DND-41 (cell line): ENCODE results near the gene SMARCA2.
"Not testable (repeated sequence)": the region's sequence is repeated elsewhere in the genome, so short reads cannot be mapped to it uniquely, and the experiment has no call there.

Experiments used
- ATAC-seq: fragments of 200-7000 bp; cut with Tn5 transposase; 3 replicates; pipeline ENCODE4 v1.9.1; 2021; ENCODE audit warnings: low read depth; ENCODE audit not compliant: insufficient read depth
- DNase-seq: peaks from one replicate; pipeline ENCODE4 v3.0.0-alpha.2; 2020
- H2AFZ ChIP-seq: 2 replicates; pipeline ENCODE4 v1.6.0; 2012; ENCODE audit warnings: low read depth, low read length
- H3K27ac ChIP-seq: 2 replicates; pipeline ENCODE4 v1.5.1; 2012; ENCODE audit warnings: low read length, inconsistent platforms
- H3K27me3 ChIP-seq: fragments of 200-600 bp; sonication (generic); 2 replicates; pipeline ENCODE4 v1.6.0; 2012; ENCODE audit warnings: low read length, mild to moderate bottlenecking, inconsistent platforms; ENCODE audit not compliant: insufficient read depth, poor library complexity
- H3K36me3 ChIP-seq: 2 replicates; pipeline ENCODE4 v1.5.1; 2012; ENCODE audit warnings: low read length, inconsistent platforms; ENCODE audit not compliant: insufficient read depth
- H3K4me1 ChIP-seq: 2 replicates; pipeline ENCODE4 v1.5.1; 2012; ENCODE audit warnings: mild to moderate bottlenecking, low read length; ENCODE audit not compliant: insufficient read depth
- H3K4me2 ChIP-seq: 2 replicates; pipeline ENCODE4 v1.6.0; 2012; ENCODE audit warnings: mild to moderate bottlenecking, moderate library complexity, low read length, inconsistent platforms; ENCODE audit not compliant: insufficient read depth
- H3K4me3 ChIP-seq, 2 experiments: fragments of 200-600 bp in 1 of 2; shearing (Covaris generic) in 1 of 2; 2 replicates each; pipeline ENCODE4 v1.5.1; 2012 to 2016; ENCODE audit warnings: inconsistent platforms in 2 of 2, low read length in 2 of 2, mild to moderate bottlenecking in 2 of 2, low read depth in 1 of 2, moderate library complexity in 1 of 2
- H3K79me2 ChIP-seq: 2 replicates; pipeline ENCODE4 v1.6.0; 2012; ENCODE audit warnings: low read length, inconsistent platforms; ENCODE audit not compliant: insufficient read depth
- H3K9ac ChIP-seq: 2 replicates; pipeline ENCODE4 v1.6.0; 2012; ENCODE audit warnings: low read depth, mild to moderate bottlenecking, inconsistent platforms, low read length, moderate library complexity
- H3K9me3 ChIP-seq: 2 replicates; pipeline ENCODE4 v1.5.1; 2012; ENCODE audit warnings: low read length, moderate library complexity, mild to moderate bottlenecking, inconsistent platforms; ENCODE audit not compliant: insufficient read depth, severe bottlenecking
- H4K20me1 ChIP-seq: 2 replicates; pipeline ENCODE4 v1.6.0; 2012; ENCODE audit warnings: low read length; ENCODE audit not compliant: insufficient read depth
- EZH2 ChIP-seq: IDR thresholded peaks from 3 replicates; pipeline ENCODE4 v1.6.1; 2012; ENCODE audit warnings: borderline replicate concordance, low read depth, mild to moderate bottlenecking, moderate library complexity, low read length, inconsistent platforms; ENCODE audit not compliant: severe bottlenecking
- TF ChIP-seq, protein P1 (sequence below): IDR thresholded peaks from 2 replicates; pipeline ENCODE4 v1.5.1; 2012; ENCODE audit warnings: borderline replicate concordance, low read length, moderate library complexity, mild to moderate bottlenecking; ENCODE audit not compliant: poor library complexity, severe bottlenecking; ENCODE audit errors: extremely low read depth

SMARCA2 gene

DNA sequence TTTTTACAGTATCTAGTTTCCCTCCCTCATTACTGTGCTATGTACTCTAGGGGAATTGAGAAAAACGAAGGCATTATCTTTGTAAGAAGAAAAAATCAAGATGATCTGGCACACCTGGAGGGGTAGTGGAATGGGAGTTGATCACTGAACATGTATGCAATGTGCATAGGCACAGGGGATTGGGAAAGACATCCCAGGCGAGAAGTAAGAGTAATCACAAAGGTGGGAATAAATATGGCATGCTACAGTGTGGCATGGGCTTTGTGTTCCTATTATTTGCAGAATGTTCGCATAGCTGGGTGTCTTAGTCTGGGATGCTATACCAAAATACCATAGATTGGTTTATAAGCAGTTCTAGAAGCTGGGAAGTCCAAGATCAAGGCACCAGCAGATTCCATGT is 130.6 kb downstream of the SMARCA2 start:
- ATAC-seq = no peak
- TF ChIP-seq EZH2 = no peak
- TF ChIP-seq, protein P1, sequence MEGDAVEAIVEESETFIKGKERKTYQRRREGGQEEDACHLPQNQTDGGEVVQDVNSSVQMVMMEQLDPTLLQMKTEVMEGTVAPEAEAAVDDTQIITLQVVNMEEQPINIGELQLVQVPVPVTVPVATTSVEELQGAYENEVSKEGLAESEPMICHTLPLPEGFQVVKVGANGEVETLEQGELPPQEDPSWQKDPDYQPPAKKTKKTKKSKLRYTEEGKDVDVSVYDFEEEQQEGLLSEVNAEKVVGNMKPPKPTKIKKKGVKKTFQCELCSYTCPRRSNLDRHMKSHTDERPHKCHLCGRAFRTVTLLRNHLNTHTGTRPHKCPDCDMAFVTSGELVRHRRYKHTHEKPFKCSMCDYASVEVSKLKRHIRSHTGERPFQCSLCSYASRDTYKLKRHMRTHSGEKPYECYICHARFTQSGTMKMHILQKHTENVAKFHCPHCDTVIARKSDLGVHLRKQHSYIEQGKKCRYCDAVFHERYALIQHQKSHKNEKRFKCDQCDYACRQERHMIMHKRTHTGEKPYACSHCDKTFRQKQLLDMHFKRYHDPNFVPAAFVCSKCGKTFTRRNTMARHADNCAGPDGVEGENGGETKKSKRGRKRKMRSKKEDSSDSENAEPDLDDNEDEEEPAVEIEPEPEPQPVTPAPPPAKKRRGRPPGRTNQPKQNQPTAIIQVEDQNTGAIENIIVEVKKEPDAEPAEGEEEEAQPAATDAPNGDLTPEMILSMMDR = no peak

GRCh38 chr9:2146700-2147099 is 131.6 kb downstream of the SMARCA2 start:
- H3K9ac ChIP-seq, H3K4me1 ChIP-seq, ATAC-seq, H3K36me3 ChIP-seq, H3K4me3 ChIP-seq, H3K27ac ChIP-seq, H3K27me3 ChIP-seq, H3K9me3 ChIP-seq, H4K20me1 ChIP-seq, H2AFZ ChIP-seq, DNase-seq, H3K79me2 ChIP-seq, H3K4me2 ChIP-seq: not testable (repeated sequence)
- TF ChIP-seq, protein P1 = peak; percentile 20

More for the DNA sequence above, 130.6 kb downstream of the SMARCA2 start:
- H4K20me1 ChIP-seq = no peaks in the 10 kb centered on the region
- H3K9me3 ChIP-seq = no peaks in the 10 kb centered on the region
- no peaks in the 10 kb centered on the region for H3K27me3 ChIP-seq
- peaks cover 9% of the 10 kb centered on the region for H3K36me3 ChIP-seq
- H3K27ac ChIP-seq = no peak overlapping the region
- no peak overlapping the region for H2AFZ ChIP-seq
- H3K9ac ChIP-seq = no peak overlapping the region
- H3K4me3 ChIP-seq = no peak overlapping the region
- no peaks in the 10 kb centered on the region for H3K79me2 ChIP-seq
- no peaks in the 10 kb centered on the region for H3K4me1 ChIP-seq
- H3K4me2 ChIP-seq = no peak overlapping the region
- no peak for DNase-seq

DNA sequence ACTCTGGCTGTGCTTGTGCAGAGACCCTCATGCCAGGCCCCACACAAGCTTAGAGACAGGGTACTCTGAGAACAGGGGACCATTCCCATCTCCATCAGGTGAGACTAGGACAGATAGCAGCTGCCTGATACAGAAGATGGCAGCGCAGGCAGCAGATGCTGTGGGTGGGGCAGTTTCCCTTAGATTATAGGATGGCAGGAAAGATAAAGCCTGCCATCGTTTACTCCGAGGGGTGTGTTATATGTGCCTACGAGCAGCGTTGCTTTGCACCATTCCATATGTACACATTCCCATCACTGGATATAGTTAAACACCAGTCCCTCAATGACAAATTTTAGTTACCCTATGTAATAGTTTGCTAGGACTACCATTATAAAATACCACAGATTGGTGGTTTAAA is 135.2 kb downstream of the SMARCA2 start:
- DNase-seq (no peak), ATAC-seq (no peak)
- Histone ChIP-seq H3K79me2 (no peaks in the 10 kb centered on the region), H3K27me3 (no peaks in the 10 kb centered on the region), H3K4me2 (no peak overlapping the region), H4K20me1 (no peaks in the 10 kb centered on the region), H2AFZ (no peak overlapping the region), H3K4me1 (no peaks in the 10 kb centered on the region), H3K9ac (no peak overlapping the region), H3K9me3 (no peaks in the 10 kb centered on the region), H3K36me3 (no peaks in the 10 kb centered on the region; the same call in 1 of the 2 replicates), H3K4me3 (no peak overlapping the region), H3K27ac (no peak overlapping the region)
- no peak for TF ChIP-seq EZH2
- TF ChIP-seq, protein P1 = no peak

- Histone ChIP-seq H3K4me3 (no peak overlapping the region), H3K9me3 (no peaks in the 10 kb centered on the region), H3K79me2 (no peaks in the 10 kb centered on the region), H3K9ac (no peak overlapping the region), H2AFZ (no peak overlapping the region), H3K36me3 (no peaks in the 10 kb centered on the region; the same call in 1 of the 2 replicates), H4K20me1 (no peaks in the 10 kb centered on the region), H3K4me2 (no peak overlapping the region), H3K27ac (no peak overlapping the region), H3K4me1 (no peaks in the 10 kb centered on the region), H3K27me3 (no peaks in the 10 kb centered on the region)
- no peak for TF ChIP-seq EZH2
- TF ChIP-seq, protein P1 = no peak
- ATAC-seq (no peak), DNase-seq (no peak)
Observed at GRCh38 chr9:2151171-2151570, 136.0 kb downstream of the SMARCA2 start.
